MCF 10A (cell line): Measurements from ENCODE around the gene TEX55. TPM values are rescaled to one million over a fixed set of nuclear protein-coding genes. Genes with fewer than 3 reads are reported as not detected.
"Not testable (repeated sequence)": the region's sequence is repeated elsewhere in the genome, so short reads cannot be mapped to it uniquely, and the experiment has no call there.

ENCODE experiments used
- BruUV-seq: library from RNA; stranded (reverse); fragments of 400-500 nt; replicated peaks from 2 replicates; lab custom pipeline; 2021; lab: Mats Ljungman, UMichigan
- CTCF ChIA-PET: fragments of 300-600 bp; sonication (Branson Sonifier 250); formaldehyde crosslinking; extraction: SDS; loops from one replicate; lab custom pipeline; 2021; ENCODE audit warnings: antibody characterized with exemption, inconsistent platforms; lab: Yijun Ruan, JAX
- POLR2A ChIA-PET: fragments of 300-600, 350-650 bp; sonication (Branson Sonifier 250); formaldehyde crosslinking; extraction: SDS; loops from one replicate; lab custom pipeline; 2020; ENCODE audit warnings: antibody characterized with exemption, inconsistent platforms; lab: Yijun Ruan, JAX
- DNase-seq: peaks from one replicate; pipeline ENCODE4 v3.0.0-alpha.2; 2018; ENCODE audit not compliant: unreplicated experiment
- H3K27ac Mint-ChIP-seq: one replicate; pipeline ENCODE4 v1.8.0; 2022; ENCODE audit warnings: mild to moderate bottlenecking, low read depth, mixed read lengths; ENCODE audit not compliant: unreplicated experiment
- H3K27me3 Mint-ChIP-seq: one replicate; pipeline ENCODE4 v1.8.0; 2022; ENCODE audit warnings: mixed read lengths; ENCODE audit not compliant: insufficient read depth, unreplicated experiment
- H3K36me3 Mint-ChIP-seq: one replicate; pipeline ENCODE4 v1.8.0; 2022; ENCODE audit warnings: mild to moderate bottlenecking, moderate library complexity, mixed read lengths; ENCODE audit not compliant: insufficient read depth, unreplicated experiment
- H3K4me1 Mint-ChIP-seq: one replicate; pipeline ENCODE4 v1.8.0; 2022; ENCODE audit warnings: mixed read lengths; ENCODE audit not compliant: insufficient read depth, unreplicated experiment
- H3K4me3 Mint-ChIP-seq: one replicate; pipeline ENCODE4 v1.8.0; 2022; ENCODE audit warnings: mild to moderate bottlenecking, moderate library complexity, mixed read lengths; ENCODE audit not compliant: unreplicated experiment
- H3K9me3 Mint-ChIP-seq: one replicate; pipeline ENCODE4 v1.8.0; 2022; ENCODE audit warnings: mixed read lengths; ENCODE audit not compliant: unreplicated experiment
- CTCF ChIP-seq: fragments of 200-600 bp; IDR thresholded peaks from one replicate; pipeline ENCODE4 v1.8.0; 2022; ENCODE audit warnings: antibody characterized with exemption, mild to moderate bottlenecking; ENCODE audit not compliant: unreplicated experiment
- intact Hi-C: fragments of 100-400 bp; cut with micrococcal nuclease; formaldehyde crosslinking; loops from 2 replicates; pipeline ENCODE4 v1.14.1; 2022
- total RNA-seq: library from RNA; stranded (reverse); gene quantifications from 2 replicates; pipeline ENCODE4 v1.2.3, GENCODE V29; 2022

TEX55 gene
- total RNA-seq, 1 experiment from 2014 or later, result not detected

GRCh38 chr3:119157971-119158370, 12.0 kb downstream of the TEX55 start:
- no peak overlapping the region for H3K27ac Mint-ChIP-seq
- H3K9me3 Mint-ChIP-seq, result peaks cover 25% of the 10 kb centered on the region
- no peaks in the 10 kb centered on the region for H3K27me3 Mint-ChIP-seq
- no peak overlapping the region for H3K4me3 Mint-ChIP-seq
- no peak for TF ChIP-seq CTCF
- DNase-seq, result no peak
- intact Hi-C loops, result no loop called here
- no TSS peak for BruUV-seq
- CTCF ChIA-PET, result interaction anchor here (0.9 kb wide), 1 partner anchor 12 kb away, joined by 3 read pairs; no protein-coding TSS in a partner anchor
- POLR2A ChIA-PET, result no interaction called here
- H3K36me3 Mint-ChIP-seq, result peaks cover 5% of the 10 kb centered on the region
- H3K4me1 Mint-ChIP-seq, result peaks cover 5% of the 10 kb centered on the region

GRCh38 chr3:119160361-119160760, 14.4 kb downstream of the TEX55 start:
- Mint-ChIP-seq H3K36me3 (peaks cover 5% of the 10 kb centered on the region), H3K4me1 (peaks cover 5% of the 10 kb centered on the region), H3K4me3 (no peak overlapping the region), H3K9me3 (peaks cover 9% of the 10 kb centered on the region), H3K27me3 (no peaks in the 10 kb centered on the region), H3K27ac (no peak overlapping the region)
- BruUV-seq, result no TSS peak
- ChIA-PET CTCF (no interaction called here), POLR2A (no interaction called here)
- no peak for TF ChIP-seq CTCF
- DNase-seq, result no peak
- intact Hi-C loops, result no loop called here

GRCh38 chr3:119160815-119161214, 14.8 kb downstream of the TEX55 start:
- Mint-ChIP-seq H3K9me3 (peaks cover 13% of the 10 kb centered on the region), H3K27ac (no peak overlapping the region), H3K27me3 (no peaks in the 10 kb centered on the region), H3K4me3 (no peak overlapping the region), H3K4me1 (peaks cover 5% of the 10 kb centered on the region), H3K36me3 (peaks cover 5% of the 10 kb centered on the region)
- ChIA-PET CTCF (interaction anchor here (0.9 kb wide), 1 partner anchor 15 kb away, joined by 3 read pairs; the partner anchor contains the start of gene TEX55), POLR2A (no interaction called here)
- no peak for DNase-seq
- no peak for TF ChIP-seq CTCF
- intact Hi-C loops, result no loop called here
- no TSS peak for BruUV-seq

GRCh38 chr3:119161240-119161639, 15.3 kb downstream of the TEX55 start:
- Mint-ChIP-seq H3K27me3 (no peaks in the 10 kb centered on the region), H3K4me1 (peaks cover 5% of the 10 kb centered on the region), H3K4me3 (no peak overlapping the region), H3K36me3 (peaks cover 5% of the 10 kb centered on the region), H3K27ac (no peak overlapping the region), H3K9me3 (peaks cover 15% of the 10 kb centered on the region)
- ChIA-PET POLR2A (no interaction called here), CTCF (interaction anchor here (0.6 to 1.3 kb wide), 5 partner anchors 15 to 672 kb away, joined by 3 to 4 read pairs (median 3); partner anchors contain the start of gene TEX55)
- BruUV-seq, result no TSS peak
- intact Hi-C loops, result no loop called here
- DNase-seq, result no peak
- no peak for TF ChIP-seq CTCF

- H3K36me3 Mint-ChIP-seq, DNase-seq, CTCF ChIA-PET, H3K27ac Mint-ChIP-seq, BruUV-seq, intact Hi-C loops, POLR2A ChIA-PET, H3K4me3 Mint-ChIP-seq, H3K27me3 Mint-ChIP-seq, H3K4me1 Mint-ChIP-seq: not testable (repeated sequence)
- peaks cover 15% of the 10 kb centered on the region for H3K9me3 Mint-ChIP-seq
Measured at GRCh38 chr3:119164745-119165144, 18.8 kb downstream of the TEX55 start.
